ENCODE data around the gene NBPF26.
"Not testable (repeated sequence)": the region's sequence is repeated elsewhere in the genome, so short reads cannot be mapped to it uniquely, and the experiment has no call there.

- not testable (repeated sequence) for TF ChIP-seq CTCF (IDR thresholded peaks at IDR 0.05); EZH2 (IDR thresholded peaks at IDR 0.05; ENCODE audit: borderline replicate concordance, insufficient read depth, low read depth, low read length, poor library complexity, severe bottlenecking)
These were observed 43.5 kb upstream of the NBPF26 start for GRCh38 chr1:120680106-120680819.

Data from B cell (primary cell).